ENCODE measurements around the gene PRKAA1. TPM values are rescaled to one million over a fixed set of nuclear protein-coding genes. Genes with fewer than 3 reads are reported as not detected.
A peak's percentile ranks its signal among the peaks of the same experiment; 100 is the strongest.

Gene PRKAA1
- total RNA-seq, 1 experiment from 2014 or later, result 58.1 TPM

DNA sequence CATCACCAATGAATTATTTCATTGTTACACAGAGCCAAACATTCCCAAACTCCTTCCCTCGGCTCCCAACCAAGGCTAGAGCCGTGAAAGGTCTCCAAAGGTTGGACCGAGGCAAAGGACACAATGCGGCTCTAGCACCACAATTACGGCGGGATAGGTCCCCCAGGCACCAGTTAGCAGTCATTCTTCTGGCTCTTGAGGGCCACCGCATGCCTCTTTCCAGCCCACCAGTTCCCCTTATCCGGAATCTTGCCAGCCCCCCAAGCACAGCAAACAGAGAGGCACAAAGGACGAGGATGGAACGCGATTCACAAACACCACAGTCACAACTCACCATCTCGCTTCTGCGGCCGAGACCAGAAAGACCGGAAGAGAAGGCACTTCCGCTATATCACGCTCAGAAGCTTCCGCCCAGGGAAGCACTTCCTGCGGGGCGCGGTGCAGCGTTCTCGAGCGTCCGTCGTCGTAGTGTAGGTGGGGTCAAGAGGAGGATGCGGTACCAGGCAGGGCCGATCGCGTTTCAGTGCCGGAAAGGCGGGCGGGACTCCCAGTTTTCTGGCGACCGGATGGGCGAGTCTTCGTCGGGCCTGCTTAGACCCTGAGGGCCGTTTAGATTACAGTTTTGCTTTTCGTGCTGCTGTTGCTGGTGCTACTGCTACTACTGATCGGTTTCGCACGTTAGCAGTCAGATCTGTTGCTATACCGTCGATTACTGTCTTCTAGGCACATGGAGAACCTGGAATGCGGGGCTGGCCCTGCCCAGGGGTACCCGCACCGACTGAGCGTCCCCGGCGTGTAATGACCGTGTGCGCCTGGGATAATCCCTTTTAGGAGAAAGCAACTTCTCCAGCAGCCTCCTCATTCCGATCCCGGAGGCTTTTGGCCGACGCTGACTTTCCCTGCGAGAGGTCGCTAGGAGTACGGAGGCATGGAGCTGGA, 36.9 kb upstream of the PRKAA1 start, which contains the start of gene RPL37:
TSS of gene RPL37 (minus strand) at position 374 of the 939 bp plus-strand sequence. CDS start at position 337, 37 bp downstream.
- BruUV-seq (replicated peaks), result TSS peak; percentile 98
- no peak for TF ChIP-seq CTCF (IDR thresholded peaks at IDR 0.05; ENCODE audit: unreplicated experiment)
- no peaks in the 10 kb centered on the region for H3K9me3 Mint-ChIP-seq (ENCODE audit: unreplicated experiment)
- POLR2A ChIA-PET, result interaction anchor here (0.6 to 6.0 kb wide), 26 partner anchors 9 to 1975 kb away, joined by 3 to 50 read pairs (median 5); partner anchors contain the start of genes PTGER4, RIMOC1 and TTC33
- intact Hi-C loops (cut with micrococcal nuclease), result loop anchor here (2.0 kb wide), 1 partner anchor 80 kb away; the partner anchor contains the start of gene TTC33
- peak within 1 kb of the TSS; percentile 98 for H3K27ac Mint-ChIP-seq (ENCODE audit: low read depth, unreplicated experiment)
- H3K4me3 Mint-ChIP-seq (ENCODE audit: unreplicated experiment), result peak within 1 kb of the TSS; percentile 98
- no peaks in the 10 kb centered on the region for H3K27me3 Mint-ChIP-seq (ENCODE audit: insufficient read depth, unreplicated experiment)
- peak; percentile 97 for DNase-seq (ENCODE audit: unreplicated experiment)
- peaks cover 54% of the 10 kb centered on the region for H3K36me3 Mint-ChIP-seq (ENCODE audit: insufficient read depth, unreplicated experiment)
- H3K4me1 Mint-ChIP-seq (ENCODE audit: insufficient read depth, unreplicated experiment), result peaks cover 17% of the 10 kb centered on the region
- CTCF ChIA-PET, result interaction anchor here (0.8 kb wide), 1 partner anchor 39 kb away, joined by 3 read pairs; no protein-coding TSS in a partner anchor

- Mint-ChIP-seq H3K4me1 (ENCODE audit: insufficient read depth, unreplicated experiment) (peaks cover 20% of the 10 kb centered on the region), H3K9me3 (ENCODE audit: unreplicated experiment) (no peaks in the 10 kb centered on the region), H3K27ac (ENCODE audit: low read depth, unreplicated experiment) (peak overlapping the region; percentile 98), H3K27me3 (ENCODE audit: insufficient read depth, unreplicated experiment) (no peaks in the 10 kb centered on the region), H3K36me3 (ENCODE audit: insufficient read depth, unreplicated experiment) (peaks cover 61% of the 10 kb centered on the region), H3K4me3 (ENCODE audit: unreplicated experiment) (peak overlapping the region; percentile 98)
- no peak for TF ChIP-seq CTCF (IDR thresholded peaks at IDR 0.05; ENCODE audit: unreplicated experiment)
- BruUV-seq (replicated peaks), result TSS peak; percentile 58
- POLR2A ChIA-PET, result interaction anchor here (1.0 to 6.0 kb wide), 12 partner anchors 9 to 79 kb away, joined by 3 to 50 read pairs (median 6); partner anchors contain the start of gene TTC33
- CTCF ChIA-PET, result interaction anchor here (0.8 kb wide), 1 partner anchor 39 kb away, joined by 3 read pairs; no protein-coding TSS in a partner anchor
- no peak for DNase-seq (ENCODE audit: unreplicated experiment)
- intact Hi-C loops (cut with micrococcal nuclease), result loop anchor here (2.0 kb wide), 1 partner anchor 80 kb away; the partner anchor contains the start of gene TTC33
Observed at GRCh38 chr5:40834391-40834848, 36.2 kb upstream of the PRKAA1 start.

DNA sequence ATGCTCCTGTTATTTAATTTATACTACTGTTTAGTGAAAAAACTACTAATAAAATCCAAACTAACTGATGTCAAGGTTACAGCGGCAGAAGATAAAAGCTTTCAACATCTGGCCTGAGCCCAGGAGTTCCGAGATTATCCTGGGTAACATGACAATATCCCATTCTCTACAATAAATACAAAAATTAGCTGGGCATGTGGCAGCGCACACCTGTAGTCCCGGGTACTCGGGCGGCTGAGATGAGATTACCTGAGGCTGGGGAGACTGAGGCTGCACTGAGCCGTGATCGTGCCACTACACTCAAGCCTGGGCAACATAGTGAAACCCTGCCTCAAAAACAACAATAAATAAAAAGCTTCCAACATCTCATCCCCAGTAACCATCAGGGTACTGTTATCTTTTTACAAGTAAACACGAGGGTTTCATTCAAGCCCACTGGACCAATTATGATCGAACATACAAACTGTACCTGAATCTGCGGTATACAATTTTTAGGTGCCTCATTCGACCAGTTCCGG, 35.6 kb upstream of the PRKAA1 start:
- BruUV-seq (replicated peaks), result no TSS peak
- H3K27ac Mint-ChIP-seq (ENCODE audit: low read depth, unreplicated experiment), result peak overlapping the region; percentile 98
- H3K36me3 Mint-ChIP-seq (ENCODE audit: insufficient read depth, unreplicated experiment), result peaks cover 68% of the 10 kb centered on the region
- intact Hi-C loops (cut with micrococcal nuclease), result loop anchor here (2.0 kb wide), 1 partner anchor 79 kb away; the partner anchor contains the start of gene TTC33
- no peaks in the 10 kb centered on the region for H3K9me3 Mint-ChIP-seq (ENCODE audit: unreplicated experiment)
- ChIA-PET CTCF (interaction anchor here (0.8 kb wide), 1 partner anchor 40 kb away, joined by 3 read pairs; no protein-coding TSS in a partner anchor), POLR2A (interaction anchor here (0.7 to 6.0 kb wide), 7 partner anchors 10 to 1666 kb away, joined by 3 to 50 read pairs (median 7); partner anchors contain the start of gene TTC33)
- peaks cover 26% of the 10 kb centered on the region for H3K4me1 Mint-ChIP-seq (ENCODE audit: insufficient read depth, unreplicated experiment)
- peak overlapping the region; percentile 98 for H3K4me3 Mint-ChIP-seq (ENCODE audit: unreplicated experiment)
- no peak for DNase-seq (ENCODE audit: unreplicated experiment)
- no peaks in the 10 kb centered on the region for H3K27me3 Mint-ChIP-seq (ENCODE audit: insufficient read depth, unreplicated experiment)
- TF ChIP-seq CTCF (IDR thresholded peaks at IDR 0.05; ENCODE audit: unreplicated experiment), result no peak

All from MCF 10A (cell line).